Ecto neural progenitor cell (in vitro differentiated cells): ENCODE data around the gene CRHR2.
"Not testable (repeated sequence)": the region's sequence is repeated elsewhere in the genome, so short reads cannot be mapped to it uniquely, and the experiment has no call there.

Source experiments
- DNase-seq: peaks from one replicate; pipeline ENCODE4 v3.0.0-alpha.2; 2018; ENCODE audit warnings: low spot score

The CRHR2 gene

DNA sequence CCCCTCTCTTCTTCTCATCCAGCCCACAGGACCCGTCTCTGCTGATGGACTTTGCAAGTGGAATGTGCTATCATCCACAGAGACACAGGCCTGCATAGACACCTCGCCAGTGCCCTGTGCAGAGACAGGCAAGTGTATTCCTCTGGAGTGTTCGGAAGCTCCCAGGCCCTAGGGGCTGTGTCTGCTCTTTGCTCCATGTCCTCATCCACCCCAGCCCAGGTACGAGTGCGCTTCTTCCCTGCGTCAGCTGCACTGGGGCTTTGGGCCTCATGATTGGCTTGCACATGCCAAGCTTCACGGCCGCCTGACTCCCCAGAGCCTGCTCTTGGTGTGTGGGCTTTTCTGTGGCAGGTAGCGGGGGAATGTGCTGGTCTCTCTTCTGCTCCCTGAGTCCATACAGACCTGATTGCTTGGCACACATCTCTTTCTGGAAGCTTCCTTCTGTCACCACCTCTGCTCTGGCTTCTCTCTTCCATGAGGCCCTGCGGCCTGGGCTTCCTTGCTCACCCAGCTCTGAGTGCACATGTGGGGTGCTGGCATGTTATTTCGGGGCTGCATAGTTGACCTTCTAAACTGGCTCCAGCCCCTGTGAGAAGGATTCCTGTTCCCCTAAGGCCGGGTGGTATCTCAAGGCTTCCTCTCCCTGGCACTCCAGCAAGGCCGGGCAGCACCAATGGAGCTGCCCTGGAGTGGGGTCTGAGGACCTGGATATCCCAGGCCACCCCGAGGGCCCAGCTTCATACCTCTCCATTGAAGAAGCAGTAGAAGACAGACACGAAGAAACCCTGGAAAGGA, 27.8 kb downstream of the CRHR2 start:
- DNase-seq, result no peak

DNA sequence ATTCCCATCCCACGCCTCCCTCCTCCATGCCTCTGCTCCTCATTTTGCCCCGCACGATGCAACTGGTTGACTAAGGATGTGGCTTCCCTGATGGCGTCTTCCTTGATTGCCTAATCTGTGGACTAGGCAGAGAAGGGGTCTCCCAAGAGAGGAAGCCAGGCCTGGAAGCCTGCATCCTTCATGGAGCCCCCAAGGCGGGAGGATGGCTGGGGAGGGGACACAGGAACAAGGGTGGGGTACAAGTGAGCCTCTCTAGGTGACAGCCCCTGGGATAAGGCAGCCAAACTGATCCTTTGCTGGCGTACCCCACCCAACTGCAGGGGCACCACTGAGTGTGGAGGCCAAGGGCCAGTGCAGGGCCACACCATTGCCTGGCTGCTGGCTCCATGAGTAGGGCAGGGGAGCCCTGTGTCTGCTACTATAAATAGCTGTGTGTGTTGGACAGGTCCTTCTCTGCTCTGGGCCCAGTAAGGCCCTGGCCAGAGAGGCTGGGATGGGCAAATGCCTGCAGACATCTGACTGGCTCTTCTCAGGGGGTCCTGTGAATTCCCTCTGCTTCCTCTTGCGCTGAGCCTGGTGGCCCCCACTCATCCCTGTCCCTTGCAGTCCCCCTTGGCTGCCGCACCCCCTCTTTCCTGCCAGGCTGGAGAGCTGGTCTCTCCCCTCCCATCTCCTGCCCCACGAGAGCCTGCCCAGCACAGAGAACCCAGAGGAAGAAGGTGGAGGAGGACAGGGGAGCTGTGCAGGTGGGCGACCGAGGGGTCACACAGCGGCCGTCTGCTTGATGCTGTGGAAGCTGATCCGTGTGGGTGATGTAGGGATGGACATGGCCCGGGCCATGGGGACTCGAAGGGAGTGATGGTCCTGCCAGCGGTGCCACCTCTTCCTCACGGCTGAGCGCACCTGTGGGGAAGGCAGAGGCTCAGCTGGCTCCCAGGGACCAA, 29.3 kb downstream of the CRHR2 start:
- DNase-seq, result no peak

DNA sequence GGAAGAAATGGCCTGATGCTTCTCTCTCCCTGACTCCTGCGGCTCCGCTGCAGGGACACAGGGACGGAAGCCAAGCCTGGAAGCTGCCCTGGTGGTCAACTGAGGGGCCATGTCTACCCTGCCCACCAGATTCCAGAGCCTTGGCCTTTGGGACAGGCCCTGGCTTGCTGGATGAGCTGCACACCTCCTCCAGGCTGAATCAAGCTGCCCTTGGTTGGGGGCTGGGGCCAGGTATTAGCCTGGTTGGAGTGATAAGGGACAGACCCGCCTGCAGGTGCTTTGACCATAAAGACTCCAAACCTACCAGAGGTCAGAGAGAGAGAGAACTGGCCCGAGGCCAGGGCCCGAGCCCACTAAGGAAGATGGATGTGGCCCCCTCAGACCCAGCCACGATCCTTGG, 30.1 kb downstream of the CRHR2 start:
- no peak for DNase-seq

DNA sequence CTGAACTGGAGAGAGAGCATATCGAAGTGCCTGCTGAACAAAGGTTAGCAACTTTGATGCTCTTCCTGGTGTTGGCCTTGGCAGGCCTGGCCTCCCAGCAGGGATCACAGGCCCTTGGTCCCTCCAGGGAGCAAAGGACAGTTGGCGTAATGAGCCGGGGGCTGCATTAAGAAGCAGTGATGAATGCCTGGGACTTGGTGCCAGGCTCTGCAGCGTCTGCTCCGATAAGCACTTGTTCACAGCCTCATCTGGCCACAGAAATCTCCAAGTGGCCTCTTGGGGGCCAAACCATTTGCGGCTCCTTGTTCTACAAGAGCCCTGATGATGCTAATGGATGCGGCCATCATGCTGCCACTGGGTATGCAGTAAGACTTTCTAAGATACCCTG, 31.8 kb downstream of the CRHR2 start:
- no peak for DNase-seq

DNA sequence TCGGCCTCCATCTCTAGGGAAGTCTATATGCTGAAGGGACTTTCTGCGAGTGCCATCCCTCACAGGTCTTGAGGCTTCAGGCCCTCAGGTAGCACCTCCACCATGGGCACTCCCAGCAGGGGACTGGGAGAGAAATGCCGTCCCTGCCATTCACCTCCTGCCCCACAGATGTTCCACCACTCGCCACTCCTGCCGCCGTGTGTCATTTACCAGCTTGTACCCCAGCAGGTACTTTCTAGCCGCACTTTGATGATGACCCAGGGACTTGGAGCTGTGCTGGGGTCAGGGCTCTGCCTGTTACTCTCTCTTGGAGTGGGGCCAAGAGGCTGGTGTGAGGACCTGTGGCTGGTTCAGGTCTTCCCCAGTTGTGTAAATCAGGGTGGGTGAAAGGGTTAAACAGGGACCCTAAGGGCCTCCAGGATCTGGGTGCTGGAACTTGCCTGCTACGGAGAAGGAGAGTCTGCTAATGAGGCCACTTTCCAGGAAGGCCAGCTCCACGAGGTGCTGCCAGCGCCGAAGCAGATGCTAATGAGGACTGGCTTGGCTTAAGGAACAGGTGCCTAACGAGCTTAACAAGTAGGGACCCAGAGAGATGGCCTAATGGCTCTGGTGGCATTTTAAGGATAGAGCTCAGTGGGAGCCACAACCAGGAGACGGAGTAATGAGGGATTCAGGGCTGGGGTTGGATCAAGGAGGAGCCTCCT, 32.4 kb downstream of the CRHR2 start:
- no peak for DNase-seq

DNA sequence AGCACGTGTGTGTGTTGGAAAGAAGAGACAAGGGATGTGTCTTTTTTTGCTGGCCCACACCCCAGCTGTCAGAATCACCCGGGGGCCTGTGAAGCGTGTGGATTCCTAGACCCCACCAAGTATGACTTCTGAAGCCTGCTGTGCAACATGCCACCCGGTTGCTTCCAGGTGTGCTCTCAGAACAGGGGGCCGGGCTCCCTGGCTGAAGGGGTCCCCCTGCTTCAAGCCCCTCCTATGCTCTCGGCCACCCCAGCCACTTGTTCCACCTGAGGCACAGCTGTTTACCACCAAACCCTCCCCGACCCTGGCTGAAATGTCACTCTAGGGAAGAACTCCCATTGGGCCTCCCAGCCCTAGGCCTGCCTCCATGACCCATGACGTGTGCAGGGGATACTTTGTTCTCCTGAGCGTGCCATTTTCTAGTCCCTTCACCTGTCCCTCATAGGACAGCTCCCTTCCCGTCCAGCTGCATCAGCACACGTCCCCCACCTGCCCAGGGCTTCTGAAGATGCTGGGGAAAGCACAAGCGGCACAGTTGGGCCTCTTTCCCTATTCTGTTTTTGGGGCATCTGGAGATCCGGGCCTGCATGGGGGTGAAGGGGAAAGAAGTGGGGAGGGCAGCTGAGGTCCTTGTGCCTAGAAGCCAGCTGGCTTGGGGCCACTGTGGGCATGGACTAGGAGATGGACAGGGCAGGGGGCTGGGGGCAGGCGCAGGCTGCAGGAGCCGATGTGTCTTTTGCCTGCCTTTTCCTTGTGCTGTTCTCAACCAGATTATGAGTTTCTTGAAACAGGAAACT, 33.3 kb downstream of the CRHR2 start:
- no peak for DNase-seq

DNA sequence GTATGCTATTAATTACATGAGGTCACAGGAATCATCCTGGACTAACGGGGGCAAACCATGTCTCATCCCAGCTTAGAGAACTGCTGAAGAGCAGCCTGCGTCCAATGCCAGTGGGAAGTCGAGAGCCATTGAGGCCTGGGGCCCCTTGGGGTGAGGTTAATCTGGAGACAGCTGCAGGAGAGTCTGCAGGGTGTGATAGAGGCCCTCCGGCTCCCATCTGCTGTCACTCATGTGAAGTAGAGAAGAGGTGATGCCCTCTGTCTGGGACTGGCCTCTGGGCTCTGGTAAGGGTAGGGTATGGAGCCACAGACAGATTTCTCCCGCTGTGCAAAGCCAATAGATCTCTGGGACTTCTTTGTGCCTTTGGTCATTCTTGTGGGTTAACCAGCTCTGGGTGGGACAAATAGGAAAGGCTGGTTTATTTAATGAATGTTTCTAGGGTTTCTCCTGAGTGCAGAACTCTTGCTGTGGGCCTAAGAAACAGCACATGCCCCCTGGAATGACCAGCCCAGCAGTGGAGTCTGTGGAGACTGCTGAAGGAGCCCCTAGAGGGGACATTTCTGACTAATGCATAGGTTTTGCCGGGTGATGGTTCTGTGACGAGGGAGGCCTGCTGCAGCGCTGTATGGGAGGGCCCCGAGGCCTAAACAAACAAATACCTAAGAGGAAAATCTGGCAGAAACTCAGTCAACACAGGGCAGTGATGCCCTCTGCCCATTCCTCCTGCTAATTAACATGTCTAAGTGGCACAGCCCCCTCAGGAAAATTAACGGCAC, 34.5 kb downstream of the CRHR2 start:
- no peak for DNase-seq

DNA sequence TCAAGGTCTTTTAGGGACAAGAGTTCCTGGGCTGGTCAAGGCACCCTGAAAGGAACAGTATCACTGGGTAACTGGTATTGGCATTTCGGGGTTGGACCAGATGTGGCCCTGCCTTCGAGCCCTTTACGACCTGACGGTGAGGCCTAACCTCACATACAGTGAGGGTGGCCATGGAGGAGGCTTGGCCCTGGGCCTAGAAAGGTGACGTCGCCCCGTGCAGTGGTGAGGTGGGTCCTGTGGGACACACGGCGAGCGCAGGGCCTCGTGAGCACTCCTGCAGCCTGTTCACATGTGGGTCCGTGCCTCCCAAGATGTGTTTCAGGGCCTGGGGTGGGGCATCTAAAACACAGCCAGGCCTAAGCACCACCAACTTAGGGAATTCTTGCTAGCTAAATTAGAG, 36.1 kb downstream of the CRHR2 start:
- DNase-seq, result no peak

DNA sequence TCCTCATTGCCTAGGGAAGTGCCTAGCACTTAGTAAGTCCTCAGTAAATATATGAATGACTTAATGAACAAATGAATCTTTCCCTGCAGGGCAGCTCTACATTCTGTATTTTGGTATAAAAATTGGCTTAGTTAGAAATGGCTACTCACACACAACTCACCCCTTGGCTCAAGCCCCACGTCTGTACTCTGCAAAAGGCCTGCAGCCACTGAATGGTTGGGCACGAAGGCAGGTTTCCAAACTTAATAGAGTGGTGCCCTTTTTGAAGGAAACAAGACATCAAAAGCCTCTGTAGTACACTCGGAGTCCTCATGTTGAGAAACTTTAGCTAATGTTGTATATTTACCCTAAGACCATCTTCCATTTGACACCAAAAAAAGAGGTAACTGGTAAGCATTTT, 36.6 kb downstream of the CRHR2 start:
- DNase-seq, result no peak

DNA sequence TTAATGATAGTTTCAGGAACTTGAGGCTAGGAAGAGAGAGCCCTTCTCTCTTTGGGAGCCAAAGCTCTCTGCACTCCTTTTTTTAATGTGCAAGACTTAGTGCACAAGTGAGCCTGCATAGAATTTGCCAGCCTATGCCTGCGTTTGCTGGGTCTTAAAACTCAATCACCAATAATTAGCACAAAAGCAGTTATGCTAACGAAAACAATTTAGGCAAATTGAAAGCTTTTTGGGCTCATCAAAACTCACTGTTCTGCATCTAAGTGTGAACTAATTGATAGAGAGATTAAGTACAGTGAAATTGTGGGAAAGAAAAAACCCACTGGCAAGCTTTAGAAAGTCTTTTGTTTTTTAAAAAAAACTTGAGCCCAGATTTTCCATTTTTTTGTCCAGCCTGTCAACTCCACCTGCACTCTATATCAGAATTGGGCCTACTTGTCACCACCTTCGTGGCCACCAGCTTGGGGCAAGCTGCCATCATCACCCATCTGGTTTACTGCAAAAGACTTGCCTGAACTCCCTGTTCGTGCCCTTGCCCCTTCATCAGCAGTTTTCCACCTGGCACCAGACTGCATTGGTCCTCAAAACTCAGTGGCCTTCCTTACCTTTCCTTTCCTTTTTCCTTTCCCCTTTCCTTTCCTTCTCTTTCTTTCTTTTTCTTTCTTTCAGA, 37.8 kb downstream of the CRHR2 start:
- DNase-seq, result no peak

DNA sequence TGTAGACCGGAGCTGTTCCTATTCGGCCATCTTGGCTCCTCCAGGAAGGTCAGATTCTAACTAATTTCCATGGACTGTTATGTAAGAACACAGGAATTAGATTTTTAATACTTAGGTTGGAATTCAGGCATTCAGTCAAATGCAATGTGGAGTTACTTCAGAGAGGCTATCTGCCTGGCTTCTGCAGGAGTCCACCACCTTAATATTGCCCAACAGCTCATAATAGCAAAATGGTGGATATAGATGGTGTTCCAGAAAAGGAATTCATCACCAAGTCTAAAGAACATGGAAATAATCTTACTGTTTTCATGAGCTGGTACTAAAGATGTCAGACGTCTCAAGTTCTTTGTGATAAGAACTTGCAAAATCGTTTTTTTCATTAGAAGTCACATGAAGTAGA, 39.5 kb downstream of the CRHR2 start:
- no peak for DNase-seq

DNA sequence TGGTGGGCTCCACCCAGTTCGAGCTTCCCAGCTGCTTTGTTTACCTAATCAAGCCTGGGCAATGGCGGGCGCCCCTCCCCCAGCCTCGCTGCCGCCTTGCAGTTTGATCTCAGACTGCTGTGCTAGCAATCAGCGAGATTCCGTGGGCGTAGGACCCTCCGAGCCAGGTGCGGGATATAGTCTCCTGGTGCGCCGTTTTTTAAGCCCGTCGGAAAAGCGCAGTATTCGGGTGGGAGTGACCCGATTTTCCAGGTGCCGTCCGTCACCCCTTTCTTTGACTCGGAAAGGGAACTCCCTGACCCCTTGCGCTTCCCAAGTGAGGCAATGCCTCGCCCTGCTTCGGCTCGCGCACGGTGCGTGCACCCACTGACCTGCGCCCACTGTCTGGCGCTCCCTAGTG, 39.9 kb downstream of the CRHR2 start:
- DNase-seq, result not testable (repeated sequence)

DNA sequence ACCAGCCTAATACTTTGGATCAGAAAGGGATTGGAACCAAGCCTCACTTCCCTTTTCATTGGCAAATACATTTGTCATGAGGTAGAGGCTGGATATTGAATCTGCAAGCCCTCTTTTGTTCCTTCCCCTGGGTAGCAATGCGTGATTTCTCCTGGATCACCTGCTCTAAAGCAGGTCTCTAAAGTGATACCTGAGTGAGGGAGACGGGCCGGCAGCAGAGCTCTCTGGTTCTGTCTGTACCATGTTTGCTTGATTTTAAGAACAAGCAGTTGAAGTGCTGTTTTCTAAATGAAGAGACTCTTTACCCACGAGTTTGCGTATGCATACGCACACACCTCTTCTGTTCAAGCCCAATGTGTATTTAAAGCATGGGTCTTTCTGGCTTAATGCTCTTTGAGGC, 46.5 kb downstream of the CRHR2 start:
- DNase-seq, result no peak

DNA sequence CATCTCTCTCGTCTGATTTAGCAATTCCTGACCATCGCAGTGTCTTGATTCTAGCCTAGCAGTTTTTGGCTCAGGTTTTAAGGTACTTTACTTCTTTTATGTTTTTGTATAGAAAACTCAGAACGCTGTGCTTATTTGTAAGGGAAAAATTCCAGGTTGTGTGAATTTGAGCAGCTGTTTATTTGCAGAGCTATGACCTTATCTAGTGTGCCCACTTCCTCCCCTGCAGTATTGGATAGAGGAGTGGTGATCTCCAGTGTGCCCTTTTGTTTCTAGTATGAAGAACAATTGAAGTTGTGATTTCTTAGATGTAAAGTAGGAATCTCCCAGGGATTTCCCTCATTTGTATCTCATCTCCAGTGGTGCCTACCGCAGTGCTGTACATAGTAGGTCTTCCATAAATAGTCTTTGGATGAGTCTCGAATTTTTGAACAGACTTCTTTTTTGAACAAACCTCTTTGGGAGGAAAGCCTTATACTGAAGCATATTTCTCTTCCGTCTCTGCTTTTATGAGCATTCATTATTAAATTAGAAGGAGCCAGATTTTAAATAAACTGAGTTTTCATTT, 47.5 kb downstream of the CRHR2 start:
- no peak for DNase-seq

DNA sequence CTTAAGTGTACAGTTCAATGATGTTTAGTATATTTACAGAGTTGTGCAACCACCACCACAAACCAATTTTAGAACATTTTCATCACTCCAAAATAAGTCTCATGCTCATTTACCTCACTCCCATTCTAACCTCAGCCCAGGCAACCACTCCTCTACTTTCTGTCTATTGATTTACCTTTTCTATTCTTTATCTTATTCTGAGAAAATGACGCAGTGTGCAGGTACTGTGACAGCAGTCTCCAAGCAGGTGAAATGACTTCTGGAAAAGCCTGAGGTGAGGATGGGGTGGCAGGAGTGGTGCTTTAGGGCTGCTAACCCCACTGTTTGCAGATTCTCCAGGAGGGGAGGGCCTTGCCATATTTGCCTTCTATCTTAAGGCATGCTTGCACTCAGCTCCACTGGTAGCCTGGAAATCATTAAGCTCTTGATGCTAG, 48.0 kb downstream of the CRHR2 start:
- DNase-seq, result no peak

DNA sequence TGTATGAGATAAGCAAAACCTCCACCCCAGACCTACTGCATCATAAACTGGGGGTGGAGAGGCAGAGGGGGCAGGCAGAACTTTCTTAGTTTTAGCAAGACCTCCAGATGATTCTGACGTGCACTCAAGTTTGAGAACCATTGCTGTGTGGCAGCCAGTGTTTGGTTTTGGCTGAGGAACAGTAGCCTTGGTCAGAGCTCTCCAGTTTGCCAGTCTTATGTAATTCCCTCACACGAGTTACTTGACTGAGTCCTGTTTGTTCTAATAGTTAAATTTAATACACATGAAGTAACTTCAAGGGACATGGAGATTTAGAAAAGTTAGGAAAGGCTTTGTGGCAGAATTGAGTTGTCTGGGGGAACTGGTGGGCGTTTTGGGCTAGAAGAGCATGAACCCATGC, 49.0 kb downstream of the CRHR2 start:
- no peak for DNase-seq

DNA sequence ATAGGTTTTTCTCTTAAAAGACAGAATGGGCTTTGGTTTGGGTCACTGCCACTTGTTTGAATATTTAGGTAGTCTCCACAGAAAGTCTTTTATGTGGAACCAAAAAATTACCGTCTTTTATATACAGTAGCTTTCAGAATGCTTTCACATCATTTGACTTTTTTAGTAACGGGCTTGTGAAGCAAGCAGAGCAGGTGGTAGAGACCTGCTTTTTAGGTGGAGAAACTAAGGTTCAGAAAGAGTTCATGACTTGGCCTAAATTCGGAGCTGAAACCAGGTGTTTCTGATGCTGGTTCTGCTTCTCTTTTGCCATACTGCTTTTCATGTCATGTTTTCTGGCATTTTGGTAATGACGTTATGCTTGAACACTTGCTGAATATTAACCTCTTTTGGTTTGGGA, 51.3 kb downstream of the CRHR2 start:
- no peak for DNase-seq

DNA sequence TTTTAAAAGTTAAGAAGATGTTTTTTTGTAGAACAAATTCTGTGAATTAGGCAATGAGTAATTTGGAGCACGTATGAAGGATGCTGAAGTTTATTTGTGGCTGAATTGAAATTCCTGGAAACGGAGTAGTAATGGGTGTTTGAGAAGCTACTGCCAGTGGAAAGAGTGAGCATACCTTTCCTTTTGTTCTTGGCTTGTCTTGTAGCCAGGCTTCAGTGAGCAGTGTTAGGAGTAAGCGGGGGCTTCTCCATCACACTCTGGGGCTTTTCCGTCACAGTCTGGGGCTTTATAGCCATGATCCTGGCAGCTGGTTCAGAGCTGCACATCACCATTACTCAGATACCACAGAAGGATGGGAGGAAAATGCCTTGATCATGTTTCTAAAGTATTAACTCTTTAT, 55.2 kb downstream of the CRHR2 start:
- DNase-seq, result no peak

DNA sequence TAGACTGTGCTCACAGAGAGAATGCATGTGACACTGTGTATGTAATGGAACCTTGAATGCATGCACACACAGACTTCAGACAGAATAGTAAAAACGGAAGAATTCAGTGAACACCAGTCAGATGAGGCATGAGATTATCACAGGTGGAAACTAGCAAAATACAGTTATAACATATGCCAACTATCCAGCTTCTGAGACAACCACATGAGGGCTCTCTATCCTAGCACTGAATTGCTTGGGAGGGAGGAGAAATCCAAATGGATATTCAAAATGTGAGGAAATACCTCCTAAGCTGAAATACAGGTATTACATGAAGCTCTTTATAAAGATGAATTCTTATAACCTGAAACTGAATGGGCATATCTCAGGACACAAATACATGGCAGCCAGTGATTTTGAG, 57.0 kb downstream of the CRHR2 start:
- no peak for DNase-seq

DNA sequence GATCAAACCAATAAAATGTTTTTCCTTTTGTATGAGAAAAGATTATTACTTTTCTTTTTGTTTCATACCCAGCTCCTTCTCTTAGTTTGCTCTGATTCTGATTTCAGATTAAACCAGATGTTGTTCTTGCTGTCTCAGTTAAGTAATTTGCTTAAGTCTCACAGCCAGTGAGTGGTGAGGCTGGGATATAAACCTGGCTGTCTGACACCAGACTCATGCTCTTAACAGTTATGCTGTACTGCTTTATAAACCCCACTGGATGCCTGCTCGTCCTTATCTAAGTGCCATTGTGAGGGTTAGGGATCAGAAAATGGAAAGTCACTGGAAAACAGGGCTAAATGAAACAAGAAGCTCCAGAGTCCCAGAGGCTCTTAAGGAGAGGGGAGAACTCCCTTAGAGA, 63.3 kb downstream of the CRHR2 start:
- no peak for DNase-seq
